IPS-NIHi7 (cell line): ENCODE results near the gene DAP.
"Not testable (repeated sequence)": the region's sequence is repeated elsewhere in the genome, so short reads cannot be mapped to it uniquely, and the experiment has no call there.

Source experiments
- DNase-seq: peaks from one replicate; pipeline ENCODE4 v3.0.0; 2012; ENCODE audit warnings: mixed read lengths; ENCODE audit errors: extremely low spot score

The DAP gene

GRCh38 chr5:10734832-10735523 lies 26.1 kb downstream of the DAP start:
- DNase-seq = no peak

GRCh38 chr5:10734037-10734709 lies 26.9 kb downstream of the DAP start:
- DNase-seq = no peak

- DNase-seq = no peak
Measured at GRCh38 chr5:10733426-10733825, 27.6 kb downstream of the DAP start.

GRCh38 chr5:10731913-10732312 lies 29.1 kb downstream of the DAP start:
- no peak for DNase-seq

GRCh38 chr5:10730043-10730351 lies 31.0 kb downstream of the DAP start:
- no peak for DNase-seq

- DNase-seq = no peak
Measured at GRCh38 chr5:10729320-10730042, 31.6 kb downstream of the DAP start.

GRCh38 chr5:10728679-10729078 lies 32.4 kb downstream of the DAP start:
- no peak for DNase-seq

- no peak for DNase-seq
Measured at GRCh38 chr5:10727861-10728260, 33.2 kb downstream of the DAP start.

GRCh38 chr5:10726913-10727517 lies 34.0 kb downstream of the DAP start:
- DNase-seq = no peak

GRCh38 chr5:10726179-10726912 lies 34.7 kb downstream of the DAP start:
- no peak for DNase-seq

- DNase-seq = no peak
Measured at GRCh38 chr5:10725636-10726035, 35.4 kb downstream of the DAP start.

GRCh38 chr5:10724781-10725507 lies 36.1 kb downstream of the DAP start:
- no peak for DNase-seq

- no peak for DNase-seq
Measured at GRCh38 chr5:10723514-10723913, 37.5 kb downstream of the DAP start.

GRCh38 chr5:10720766-10721165 lies 40.3 kb downstream of the DAP start:
- DNase-seq = not testable (repeated sequence)

GRCh38 chr5:10719965-10720364 lies 41.1 kb downstream of the DAP start:
- DNase-seq = no peak

- DNase-seq = not testable (repeated sequence)
Measured at GRCh38 chr5:10718617-10719016, 42.4 kb downstream of the DAP start.

- not testable (repeated sequence) for DNase-seq
Measured at GRCh38 chr5:10716825-10717224, 44.2 kb downstream of the DAP start.

- no peak for DNase-seq
Measured at GRCh38 chr5:10715605-10716290, 45.3 kb downstream of the DAP start.

GRCh38 chr5:10712574-10713366 lies 48.3 kb downstream of the DAP start:
- DNase-seq = no peak

- no peak for DNase-seq
Measured at GRCh38 chr5:10711562-10711961, 49.5 kb downstream of the DAP start.
